ENCODE data around the gene HLA-DMA. TPM values are rescaled to one million over a fixed set of nuclear protein-coding genes. Genes with fewer than 3 reads are reported as not detected.
A peak's percentile ranks its signal among the peaks of the same experiment; 100 is the strongest.

The HLA-DMA gene
- total and polyA plus RNA-seq, 9 of the 15 experiments (the other 6 are each of a cell fraction or from before 2014, with no cell fraction given), result 0.13 to 0.83 (median 0.51) TPM

DNA sequence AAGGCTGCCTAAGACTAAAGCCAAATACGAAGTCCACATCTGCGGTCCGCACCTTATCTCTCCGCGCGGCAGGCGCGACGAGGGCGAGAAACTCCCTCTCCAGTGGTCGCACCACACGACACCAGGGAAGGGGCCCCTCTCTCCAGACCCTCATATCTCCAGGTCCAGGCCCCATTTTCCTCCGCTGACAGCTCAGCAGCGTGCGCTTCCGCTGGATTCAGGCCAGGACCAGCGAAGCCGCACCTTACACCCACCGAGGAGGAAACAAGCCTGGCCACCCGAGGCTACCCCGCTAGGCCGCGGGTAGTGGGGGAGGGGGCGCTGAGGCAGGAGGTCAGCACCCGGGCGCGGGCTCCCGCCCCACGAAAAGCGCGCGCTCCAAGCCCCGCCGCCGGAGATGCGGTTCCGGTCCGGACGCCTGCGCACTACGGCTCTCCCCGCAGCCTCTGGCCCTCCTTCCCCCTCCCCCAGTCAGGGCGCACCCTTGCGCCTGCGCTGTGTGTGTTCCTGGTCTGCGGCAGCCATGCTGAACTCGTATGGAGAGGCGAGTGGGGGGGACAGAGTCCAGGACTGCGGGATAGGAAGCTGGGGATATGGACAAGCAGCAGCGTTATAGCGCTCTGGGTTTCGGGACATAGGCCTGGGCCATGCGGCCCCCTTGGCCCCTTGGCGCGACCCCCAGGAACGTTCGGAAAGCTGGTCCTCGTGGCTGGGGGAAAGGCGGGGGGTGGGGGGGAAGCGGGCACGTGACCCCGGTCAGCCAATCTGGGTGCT lies 15.4 kb upstream of the HLA-DMA start, which contains the start of gene BRD2 (continued):
- no peak for TF ChIP-seq GABPA (tag; conservative IDR thresholded peaks at IDR 0.05; ENCODE audit: low read depth)
- no peak for TF ChIP-seq ZZZ3 (IDR thresholded peaks at IDR 0.05)
- TF ChIP-seq DACH1 (IDR thresholded peaks at IDR 0.05; ENCODE audit: partially characterized antibody), result no peak
- no peak for TF ChIP-seq ZNF586 (CRISPR knock-in tag; conservative IDR thresholded peaks at IDR 0.05)
- TF ChIP-seq, protein P1, sequence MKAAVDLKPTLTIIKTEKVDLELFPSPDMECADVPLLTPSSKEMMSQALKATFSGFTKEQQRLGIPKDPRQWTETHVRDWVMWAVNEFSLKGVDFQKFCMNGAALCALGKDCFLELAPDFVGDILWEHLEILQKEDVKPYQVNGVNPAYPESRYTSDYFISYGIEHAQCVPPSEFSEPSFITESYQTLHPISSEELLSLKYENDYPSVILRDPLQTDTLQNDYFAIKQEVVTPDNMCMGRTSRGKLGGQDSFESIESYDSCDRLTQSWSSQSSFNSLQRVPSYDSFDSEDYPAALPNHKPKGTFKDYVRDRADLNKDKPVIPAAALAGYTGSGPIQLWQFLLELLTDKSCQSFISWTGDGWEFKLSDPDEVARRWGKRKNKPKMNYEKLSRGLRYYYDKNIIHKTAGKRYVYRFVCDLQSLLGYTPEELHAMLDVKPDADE (conservative IDR thresholded peaks at IDR 0.05; ENCODE audit: control insufficient read depth, low read depth, low read length), result no peak; the same call in 1 of the 2 replicates
- TF ChIP-seq, protein P2, sequence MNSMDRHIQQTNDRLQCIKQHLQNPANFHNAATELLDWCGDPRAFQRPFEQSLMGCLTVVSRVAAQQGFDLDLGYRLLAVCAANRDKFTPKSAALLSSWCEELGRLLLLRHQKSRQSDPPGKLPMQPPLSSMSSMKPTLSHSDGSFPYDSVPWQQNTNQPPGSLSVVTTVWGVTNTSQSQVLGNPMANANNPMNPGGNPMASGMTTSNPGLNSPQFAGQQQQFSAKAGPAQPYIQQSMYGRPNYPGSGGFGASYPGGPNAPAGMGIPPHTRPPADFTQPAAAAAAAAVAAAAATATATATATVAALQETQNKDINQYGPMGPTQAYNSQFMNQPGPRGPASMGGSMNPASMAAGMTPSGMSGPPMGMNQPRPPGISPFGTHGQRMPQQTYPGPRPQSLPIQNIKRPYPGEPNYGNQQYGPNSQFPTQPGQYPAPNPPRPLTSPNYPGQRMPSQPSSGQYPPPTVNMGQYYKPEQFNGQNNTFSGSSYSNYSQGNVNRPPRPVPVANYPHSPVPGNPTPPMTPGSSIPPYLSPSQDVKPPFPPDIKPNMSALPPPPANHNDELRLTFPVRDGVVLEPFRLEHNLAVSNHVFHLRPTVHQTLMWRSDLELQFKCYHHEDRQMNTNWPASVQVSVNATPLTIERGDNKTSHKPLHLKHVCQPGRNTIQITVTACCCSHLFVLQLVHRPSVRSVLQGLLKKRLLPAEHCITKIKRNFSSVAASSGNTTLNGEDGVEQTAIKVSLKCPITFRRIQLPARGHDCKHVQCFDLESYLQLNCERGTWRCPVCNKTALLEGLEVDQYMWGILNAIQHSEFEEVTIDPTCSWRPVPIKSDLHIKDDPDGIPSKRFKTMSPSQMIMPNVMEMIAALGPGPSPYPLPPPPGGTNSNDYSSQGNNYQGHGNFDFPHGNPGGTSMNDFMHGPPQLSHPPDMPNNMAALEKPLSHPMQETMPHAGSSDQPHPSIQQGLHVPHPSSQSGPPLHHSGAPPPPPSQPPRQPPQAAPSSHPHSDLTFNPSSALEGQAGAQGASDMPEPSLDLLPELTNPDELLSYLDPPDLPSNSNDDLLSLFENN (IDR thresholded peaks at IDR 0.05; ENCODE audit: low read depth in 2 of 2, low read length in 2 of 2), result no peak
- TF ChIP-seq, protein P3, sequence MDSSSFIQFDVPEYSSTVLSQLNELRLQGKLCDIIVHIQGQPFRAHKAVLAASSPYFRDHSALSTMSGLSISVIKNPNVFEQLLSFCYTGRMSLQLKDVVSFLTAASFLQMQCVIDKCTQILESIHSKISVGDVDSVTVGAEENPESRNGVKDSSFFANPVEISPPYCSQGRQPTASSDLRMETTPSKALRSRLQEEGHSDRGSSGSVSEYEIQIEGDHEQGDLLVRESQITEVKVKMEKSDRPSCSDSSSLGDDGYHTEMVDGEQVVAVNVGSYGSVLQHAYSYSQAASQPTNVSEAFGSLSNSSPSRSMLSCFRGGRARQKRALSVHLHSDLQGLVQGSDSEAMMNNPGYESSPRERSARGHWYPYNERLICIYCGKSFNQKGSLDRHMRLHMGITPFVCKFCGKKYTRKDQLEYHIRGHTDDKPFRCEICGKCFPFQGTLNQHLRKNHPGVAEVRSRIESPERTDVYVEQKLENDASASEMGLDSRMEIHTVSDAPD (CRISPR knock-in tag; IDR thresholded peaks at IDR 0.05), result no peak
- TF ChIP-seq WHSC1 (IDR thresholded peaks at IDR 0.05; ENCODE audit: low read length), result no peak
- TF ChIP-seq NR1H2 (CRISPR knock-in tag; IDR thresholded peaks at IDR 0.05), result peak; percentile 46; the same call in 1 of the 2 replicates
- TF ChIP-seq, protein P4, sequence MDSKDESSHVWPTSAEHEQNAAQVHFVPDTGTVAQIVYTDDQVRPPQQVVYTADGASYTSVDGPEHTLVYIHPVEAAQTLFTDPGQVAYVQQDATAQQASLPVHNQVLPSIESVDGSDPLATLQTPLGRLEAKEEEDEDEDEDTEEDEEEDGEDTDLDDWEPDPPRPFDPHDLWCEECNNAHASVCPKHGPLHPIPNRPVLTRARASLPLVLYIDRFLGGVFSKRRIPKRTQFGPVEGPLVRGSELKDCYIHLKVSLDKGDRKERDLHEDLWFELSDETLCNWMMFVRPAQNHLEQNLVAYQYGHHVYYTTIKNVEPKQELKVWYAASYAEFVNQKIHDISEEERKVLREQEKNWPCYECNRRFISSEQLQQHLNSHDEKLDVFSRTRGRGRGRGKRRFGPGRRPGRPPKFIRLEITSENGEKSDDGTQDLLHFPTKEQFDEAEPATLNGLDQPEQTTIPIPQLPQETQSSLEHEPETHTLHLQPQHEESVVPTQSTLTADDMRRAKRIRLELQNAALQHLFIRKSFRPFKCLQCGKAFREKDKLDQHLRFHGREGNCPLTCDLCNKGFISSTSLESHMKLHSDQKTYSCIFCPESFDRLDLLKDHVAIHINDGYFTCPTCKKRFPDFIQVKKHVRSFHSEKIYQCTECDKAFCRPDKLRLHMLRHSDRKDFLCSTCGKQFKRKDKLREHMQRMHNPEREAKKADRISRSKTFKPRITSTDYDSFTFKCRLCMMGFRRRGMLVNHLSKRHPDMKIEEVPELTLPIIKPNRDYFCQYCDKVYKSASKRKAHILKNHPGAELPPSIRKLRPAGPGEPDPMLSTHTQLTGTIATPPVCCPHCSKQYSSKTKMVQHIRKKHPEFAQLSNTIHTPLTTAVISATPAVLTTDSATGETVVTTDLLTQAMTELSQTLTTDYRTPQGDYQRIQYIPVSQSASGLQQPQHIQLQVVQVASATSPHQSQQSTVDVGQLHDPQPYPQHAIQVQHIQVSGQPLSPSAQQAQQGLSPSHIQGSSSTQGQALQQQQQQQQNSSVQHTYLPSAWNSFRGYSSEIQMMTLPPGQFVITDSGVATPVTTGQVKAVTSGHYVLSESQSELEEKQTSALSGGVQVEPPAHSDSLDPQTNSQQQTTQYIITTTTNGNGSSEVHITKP (IDR thresholded peaks at IDR 0.05; ENCODE audit: partially characterized antibody), result no peak
- TF ChIP-seq PYGO2 (tag; IDR thresholded peaks at IDR 0.05), result no peak
- peak; percentile 78 for TF ChIP-seq KLF1 (tag; IDR thresholded peaks at IDR 0.05)
- TF ChIP-seq SPI1 (IDR thresholded peaks at IDR 0.05; ENCODE audit: borderline replicate concordance, low read depth, low read length), result no peak
- peak; percentile 63; the same call in 1 of the 2 replicates for TF ChIP-seq CREM (IDR thresholded peaks at IDR 0.05; ENCODE audit: low read depth)
- TF ChIP-seq CEBPG (CRISPR knock-in tag; IDR thresholded peaks at IDR 0.05), result no peak
- TF ChIP-seq CEBPG (tag; conservative IDR thresholded peaks at IDR 0.05 in 1 of 2, IDR thresholded peaks at IDR 0.05 in 1 of 2), result no peak
- TF ChIP-seq FOXJ2 (tag; IDR thresholded peaks at IDR 0.05), result no peak; the same call in 1 of the 2 replicates

Measured in K562 (cell line).